ENCODE measurements around the gene BAZ2B. TPM values are rescaled to one million over a fixed set of nuclear protein-coding genes. Genes with fewer than 3 reads are reported as not detected.

The BAZ2B gene
- total RNA-seq, 2 donors from 2014 or later: 40.2 to 47.1 TPM

DNA sequence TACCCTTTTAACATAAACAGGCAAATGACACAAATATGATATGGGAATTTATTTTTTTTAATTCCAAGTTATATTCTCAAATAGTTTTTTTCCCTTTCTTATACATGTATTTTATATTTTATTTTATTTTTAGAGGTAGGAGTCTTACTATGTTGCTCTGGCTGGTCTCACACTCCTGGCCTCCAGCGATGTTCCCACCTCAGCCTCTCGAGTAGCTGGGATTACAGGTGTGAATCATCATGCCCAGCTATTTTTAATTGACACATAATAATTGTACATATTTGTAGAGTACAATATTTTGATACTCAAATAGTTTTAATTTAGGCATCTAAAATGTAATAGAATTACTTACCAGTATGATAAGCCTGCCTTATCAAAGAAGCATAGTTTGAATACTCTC lies 12.2 kb downstream of the BAZ2B start:
- H3K27ac ChIP-seq: no peak overlapping the region
- H3K4me1 ChIP-seq: peaks cover 0 to 30% of the 10 kb centered on the region in 2 donors
- H3K36me3 ChIP-seq: no peaks in the 10 kb centered on the region
- TF ChIP-seq, protein P1, sequence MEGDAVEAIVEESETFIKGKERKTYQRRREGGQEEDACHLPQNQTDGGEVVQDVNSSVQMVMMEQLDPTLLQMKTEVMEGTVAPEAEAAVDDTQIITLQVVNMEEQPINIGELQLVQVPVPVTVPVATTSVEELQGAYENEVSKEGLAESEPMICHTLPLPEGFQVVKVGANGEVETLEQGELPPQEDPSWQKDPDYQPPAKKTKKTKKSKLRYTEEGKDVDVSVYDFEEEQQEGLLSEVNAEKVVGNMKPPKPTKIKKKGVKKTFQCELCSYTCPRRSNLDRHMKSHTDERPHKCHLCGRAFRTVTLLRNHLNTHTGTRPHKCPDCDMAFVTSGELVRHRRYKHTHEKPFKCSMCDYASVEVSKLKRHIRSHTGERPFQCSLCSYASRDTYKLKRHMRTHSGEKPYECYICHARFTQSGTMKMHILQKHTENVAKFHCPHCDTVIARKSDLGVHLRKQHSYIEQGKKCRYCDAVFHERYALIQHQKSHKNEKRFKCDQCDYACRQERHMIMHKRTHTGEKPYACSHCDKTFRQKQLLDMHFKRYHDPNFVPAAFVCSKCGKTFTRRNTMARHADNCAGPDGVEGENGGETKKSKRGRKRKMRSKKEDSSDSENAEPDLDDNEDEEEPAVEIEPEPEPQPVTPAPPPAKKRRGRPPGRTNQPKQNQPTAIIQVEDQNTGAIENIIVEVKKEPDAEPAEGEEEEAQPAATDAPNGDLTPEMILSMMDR (IDR thresholded peaks at IDR 0.05): no peak
- H3K27me3 ChIP-seq: no peaks in the 10 kb centered on the region
- H3K4me3 ChIP-seq: no peak overlapping the region
- no peaks in the 10 kb centered on the region for H3K9me3 ChIP-seq
- DNase-seq (ENCODE audit: low spot score): no peak

DNA sequence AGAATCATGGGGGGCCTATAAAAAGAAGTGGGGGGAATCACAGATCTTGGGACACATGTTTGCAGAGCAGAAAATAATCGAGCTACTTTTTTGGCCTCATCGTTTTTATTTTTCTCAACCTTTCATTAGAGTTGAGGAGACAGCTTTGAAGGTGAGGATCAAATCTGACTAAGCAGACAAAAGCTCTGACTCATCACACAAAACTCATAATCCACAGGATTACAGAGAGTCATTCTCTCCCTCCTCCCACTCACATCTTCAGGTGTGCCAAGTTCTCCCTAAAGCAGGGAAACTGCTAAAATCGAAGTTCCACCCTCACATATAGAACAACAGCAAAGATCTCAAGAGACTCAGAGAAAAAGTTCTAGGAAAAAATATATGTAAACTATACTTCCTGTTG lies 15.6 kb downstream of the BAZ2B start:
- Histone ChIP-seq H3K27me3 (no peaks in the 10 kb centered on the region), H3K4me1 (peaks cover 0 to 18% of the 10 kb centered on the region in 2 donors)
- TF ChIP-seq, protein P1 (IDR thresholded peaks at IDR 0.05): no peak

DNA sequence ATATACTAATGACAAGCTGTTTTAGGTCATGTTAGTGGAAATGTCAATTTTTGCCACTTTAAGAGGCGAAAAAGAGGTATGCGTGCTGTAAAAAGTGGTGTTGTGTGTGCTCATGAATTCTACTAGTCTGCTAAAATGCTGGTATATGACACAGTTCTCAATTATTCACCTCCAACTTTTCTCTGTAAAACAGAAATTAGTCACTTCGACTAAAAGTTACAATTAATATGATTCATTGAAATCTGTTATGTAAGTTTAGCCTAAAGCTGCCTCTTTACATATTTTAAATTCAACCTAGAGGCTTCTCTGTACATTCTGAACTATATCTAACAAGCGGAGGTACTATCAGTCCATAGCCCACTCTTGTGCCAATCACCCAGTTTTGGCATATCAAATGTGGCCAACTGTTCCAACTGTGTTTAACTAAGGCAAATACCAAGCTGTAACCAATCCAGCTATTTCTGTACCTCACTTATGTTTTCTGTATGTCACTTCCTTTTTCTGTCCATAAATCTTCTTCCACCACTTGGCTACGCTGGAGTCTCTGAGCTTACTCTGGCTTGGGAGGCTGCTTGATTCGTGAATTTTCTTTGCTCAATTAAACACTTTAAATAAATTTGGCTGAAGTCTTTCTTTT lies 20.8 kb downstream of the BAZ2B start:
- H3K9me3 ChIP-seq: no peaks in the 10 kb centered on the region
- TF ChIP-seq, protein P1 (IDR thresholded peaks at IDR 0.05): no peak
- H3K4me1 ChIP-seq: no peaks in the 10 kb centered on the region

More for the DNA sequence above, 15.6 kb downstream of the BAZ2B start:
- H3K36me3 ChIP-seq: no peaks in the 10 kb centered on the region
- no peak overlapping the region for H3K27ac ChIP-seq
- no peak overlapping the region for H3K4me3 ChIP-seq
- no peak for DNase-seq (ENCODE audit: low spot score)
- no peaks in the 10 kb centered on the region for H3K9me3 ChIP-seq

DNA sequence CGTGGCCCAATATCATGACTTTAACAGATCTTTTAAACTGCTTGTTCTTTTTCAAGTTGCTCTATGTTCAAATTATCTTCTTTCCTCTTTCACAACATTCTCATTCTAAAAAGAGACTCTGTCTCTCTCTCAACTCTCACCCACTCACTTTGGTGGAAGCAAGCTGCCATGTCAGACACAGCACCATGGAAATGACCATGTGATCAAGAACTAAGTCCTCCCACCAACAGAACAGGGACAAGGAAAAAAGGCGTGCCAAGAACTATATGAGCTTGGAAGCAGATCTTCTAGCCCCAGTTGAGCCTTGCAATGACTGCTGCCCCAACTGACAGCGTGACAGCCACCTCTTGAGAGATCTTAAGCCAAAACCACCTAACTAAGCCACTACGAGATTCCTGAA lies 23.9 kb downstream of the BAZ2B start:
- Histone ChIP-seq H3K9me3 (no peaks in the 10 kb centered on the region), H3K4me3 (no peak overlapping the region), H3K27ac (no peak overlapping the region), H3K4me1 (no peaks in the 10 kb centered on the region), H3K27me3 (no peaks in the 10 kb centered on the region), H3K36me3 (no peaks in the 10 kb centered on the region)
- DNase-seq (ENCODE audit: low spot score): no peak
- TF ChIP-seq, protein P1 (IDR thresholded peaks at IDR 0.05): no peak

More for the DNA sequence above, 20.8 kb downstream of the BAZ2B start:
- Histone ChIP-seq H3K36me3 (no peaks in the 10 kb centered on the region), H3K27ac (no peak overlapping the region), H3K4me3 (no peak overlapping the region), H3K27me3 (no peaks in the 10 kb centered on the region)
- no peak for DNase-seq (ENCODE audit: low spot score)

DNA sequence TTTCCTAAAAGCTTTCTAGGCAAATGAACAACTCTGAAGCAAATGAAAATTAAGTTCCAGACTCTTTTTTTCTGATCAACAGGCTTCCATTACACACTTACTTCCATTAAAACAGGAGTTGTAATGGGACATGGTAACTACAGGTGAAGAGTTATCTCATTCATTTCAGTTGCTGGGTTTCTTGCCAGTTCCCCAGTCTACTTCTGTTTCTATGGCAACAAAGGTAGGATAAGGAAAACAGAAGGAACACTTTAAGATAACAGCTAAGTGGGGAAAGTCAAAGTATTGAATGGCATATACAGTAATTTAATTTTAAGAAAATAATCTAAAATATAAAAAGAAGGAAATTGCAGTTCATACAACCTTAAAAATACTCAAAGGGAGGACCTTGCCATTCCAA lies 25.1 kb downstream of the BAZ2B start:
- Histone ChIP-seq H3K4me3 (no peak overlapping the region), H3K27me3 (no peaks in the 10 kb centered on the region), H3K9me3 (no peaks in the 10 kb centered on the region), H3K4me1 (no peaks in the 10 kb centered on the region), H3K27ac (no peak overlapping the region), H3K36me3 (no peaks in the 10 kb centered on the region)
- no peak for DNase-seq (ENCODE audit: low spot score)
- TF ChIP-seq, protein P1 (IDR thresholded peaks at IDR 0.05): no peak

DNA sequence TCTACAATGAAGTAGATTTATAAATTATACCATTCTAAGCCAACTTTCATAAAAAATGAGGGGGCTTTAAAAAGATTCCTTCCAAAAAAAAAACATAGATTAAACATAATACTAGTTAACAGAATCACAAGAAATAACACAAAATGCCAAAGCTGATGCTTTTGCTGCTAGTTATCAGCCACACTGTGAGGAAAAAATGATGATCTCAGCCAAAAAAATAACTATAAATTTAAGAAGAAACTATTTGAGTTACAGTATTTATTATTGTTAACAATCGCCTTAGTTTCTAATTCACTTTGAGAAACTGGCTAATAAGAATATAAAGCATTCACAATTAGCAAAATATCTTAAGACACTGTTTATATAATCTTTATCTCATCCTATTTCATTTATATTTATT lies 27.1 kb downstream of the BAZ2B start:
- Histone ChIP-seq H3K27me3 (no peaks in the 10 kb centered on the region), H3K4me1 (no peaks in the 10 kb centered on the region), H3K9me3 (no peaks in the 10 kb centered on the region), H3K4me3 (no peak overlapping the region), H3K36me3 (no peaks in the 10 kb centered on the region), H3K27ac (no peak overlapping the region)
- no peak for DNase-seq (ENCODE audit: low spot score)
- TF ChIP-seq, protein P1 (IDR thresholded peaks at IDR 0.05): no peak
